H1 (cell line): ENCODE measurements around the gene TRMT61A. TPM values are rescaled to one million over a fixed set of nuclear protein-coding genes. Genes with fewer than 3 reads are reported as not detected.

Experiments used
- CHD7 ChIP-seq: fragments of 300-600 bp; sonication (generic); IDR thresholded peaks from 2 replicates; pipeline ENCODE4 v1.7.1; 2012; ENCODE audit warnings: low read length, moderate library complexity, mild to moderate bottlenecking, inconsistent platforms; ENCODE audit not compliant: insufficient replicate concordance
- GABPA ChIP-seq: IDR thresholded peaks from 2 replicates; pipeline ENCODE4 v1.6.1; 2011; ENCODE audit warnings: mild to moderate bottlenecking, low read length, moderate library complexity, borderline replicate concordance; ENCODE audit not compliant: insufficient read depth
- JUN ChIP-seq: IDR thresholded peaks from 2 replicates; pipeline ENCODE4 v1.6.1; 2011; ENCODE audit warnings: low read depth, mild to moderate bottlenecking, improper control_type of control experiment, low read length
- KDM1A ChIP-seq: fragments of 200-600, 300-600 bp; sonication (generic); IDR thresholded peaks from 2 replicates; pipeline ENCODE4 v1.7.1; 2016; ENCODE audit warnings: mild to moderate bottlenecking, low read length, borderline replicate concordance
- RXRA ChIP-seq: IDR thresholded peaks from 2 replicates; pipeline ENCODE4 v1.6.1; 2011; ENCODE audit warnings: low read depth, mild to moderate bottlenecking, low read length, moderate library complexity; ENCODE audit not compliant: insufficient read depth
- SP4 ChIP-seq: IDR thresholded peaks from 2 replicates; pipeline ENCODE4 v1.6.1; 2012; ENCODE audit warnings: low read length, inconsistent platforms
- TAF1 ChIP-seq: IDR thresholded peaks from 2 replicates; pipeline ENCODE4 v1.6.1; 2011; ENCODE audit warnings: mild to moderate bottlenecking, low read depth, low read length
- TAF7 ChIP-seq: optimal IDR thresholded peaks from 2 replicates; pipeline ENCODE3; 2011; ENCODE audit warnings: low read depth, mild to moderate bottlenecking, inconsistent platforms, low read length, moderate library complexity, borderline replicate concordance
- polyA plus RNA-seq, 7 experiments: library from polyadenylated mRNA; depleted of rRNA in 3 of 7; stranded (reverse) in 5 of 7; unstranded in 2 of 7; fragments of >200 nt in 5 of 7; fragments of 200-250 nt in 2 of 7; gene quantifications; 1 replicate in 5 of 7; 2 replicates in 1 of 7; 4 replicates in 1 of 7; pipeline versions ENCODE4 v1.2.1 to v1.2.3, GENCODE V29; 2011 to 2013; ENCODE audit warnings: missing spikeins in 2 of 7, mixed read lengths in 2 of 7
- total RNA-seq: library from RNA; stranded (reverse); fragmentation: NEBNext Ultra II Directional; extraction: Animal tissue kit (Norgen Biotek cat#: 25700); gene quantifications from 2 replicates; pipeline ENCODE4 v1.2.1, GENCODE V29; 2021

TRMT61A gene
- total and polyA plus RNA-seq, 2 of the 8 experiments (the other 6 are each of a cell fraction or from before 2014, with no cell fraction given), result 15.8 to 19.0 TPM

- TF ChIP-seq KDM1A (no peak), SP4 (no peak), GABPA (no peak), TAF7 (no peak), JUN (no peak), TAF1 (no peak), RXRA (no peak), CHD7 (no peak)
- TF ChIP-seq, all 59 proteins: peak for 0
Measured at GRCh38 chr14:103559766-103560165, 30.8 kb downstream of the TRMT61A start (continued).
